T47D (cell line): ENCODE measurements around the gene EPHX1.
"Not testable (repeated sequence)": the region's sequence is repeated elsewhere in the genome, so short reads cannot be mapped to it uniquely, and the experiment has no call there.

Experiments used
- DNase-seq, 2 experiments: peaks; one replicate each; pipeline versions ENCODE4 v3.0.0 to v3.0.0-alpha.2; 2011 to 2012; ENCODE audit warnings: low read depth in 1 of 2, low spot score in 1 of 2
- JUND ChIP-seq: IDR thresholded peaks from 2 replicates; pipeline ENCODE4 v1.6.1; 2012; ENCODE audit warnings: low read depth
- in situ Hi-C: cut with HindIII; loops from 2 replicates; pipeline ENCODE4 v1.10.0; 2016; ENCODE audit warnings: low sequenced_read_pairs, low pct_unique_long_range_greater_than_20kb

Gene EPHX1

GRCh38 chr1:225881959-225882693 is 72.2 kb downstream of the EPHX1 start, which contains the start of gene TMEM63A:
TSS of gene TMEM63A (minus strand) at chr1:225882380. CDS start at chr1:225877580, 4,800 bp downstream.
- peak; percentile 90 to 99 for DNase-seq
- in situ Hi-C loops: no loop called here
- no peak for TF ChIP-seq JUND

GRCh38 chr1:225882694-225883615 is 73.0 kb downstream of the EPHX1 start:
- in situ Hi-C loops: no loop called here
- DNase-seq: peak; percentile 74 to 81
- TF ChIP-seq JUND: no peak

- DNase-seq: peak in 1 of 2 experiments; percentile 52
- in situ Hi-C loops: no loop called here
- TF ChIP-seq JUND: no peak
Observed at GRCh38 chr1:225883616-225884265, 73.8 kb downstream of the EPHX1 start.

GRCh38 chr1:225885336-225885735 is 75.4 kb downstream of the EPHX1 start:
- TF ChIP-seq JUND: no peak
- in situ Hi-C loops: no loop called here
- no peak for DNase-seq

GRCh38 chr1:225886159-225887029 is 76.5 kb downstream of the EPHX1 start:
- DNase-seq: peak in 1 of 2 experiments; percentile 42
- in situ Hi-C loops: no loop called here
- no peak for TF ChIP-seq JUND

- no peak for TF ChIP-seq JUND
- in situ Hi-C loops: no loop called here
- no peak for DNase-seq
Observed at GRCh38 chr1:225887030-225887314, 77.0 kb downstream of the EPHX1 start.

- in situ Hi-C loops, DNase-seq: not testable (repeated sequence)
Observed at GRCh38 chr1:225887554-225888288, 77.8 kb downstream of the EPHX1 start.

- in situ Hi-C loops: no loop called here
- DNase-seq: no peak
- TF ChIP-seq JUND: no peak
Observed at GRCh38 chr1:225888289-225888897, 78.5 kb downstream of the EPHX1 start.

GRCh38 chr1:225888898-225889601 is 79.1 kb downstream of the EPHX1 start, which contains the start of gene LEFTY1:
TSS of gene LEFTY1 (minus strand) at chr1:225889146. CDS start at chr1:225889066, 80 bp downstream.
- in situ Hi-C loops: no loop called here
- no peak for DNase-seq
- no peak for TF ChIP-seq JUND

GRCh38 chr1:225889743-225890142 is 79.8 kb downstream of the EPHX1 start:
- DNase-seq: no peak
- in situ Hi-C loops: no loop called here
- TF ChIP-seq JUND: no peak
